Measurements from ENCODE around the gene SYP.

SYP gene

GRCh38 chrX:49199906-49200771 is at the start of gene SYP:
TSS of gene SYP (minus strand) at chrX:49200193. CDS start at chrX:49200186, 7 bp downstream.
- peak; percentile 26 for DNase-seq (ENCODE audit: low read depth)

DNA sequence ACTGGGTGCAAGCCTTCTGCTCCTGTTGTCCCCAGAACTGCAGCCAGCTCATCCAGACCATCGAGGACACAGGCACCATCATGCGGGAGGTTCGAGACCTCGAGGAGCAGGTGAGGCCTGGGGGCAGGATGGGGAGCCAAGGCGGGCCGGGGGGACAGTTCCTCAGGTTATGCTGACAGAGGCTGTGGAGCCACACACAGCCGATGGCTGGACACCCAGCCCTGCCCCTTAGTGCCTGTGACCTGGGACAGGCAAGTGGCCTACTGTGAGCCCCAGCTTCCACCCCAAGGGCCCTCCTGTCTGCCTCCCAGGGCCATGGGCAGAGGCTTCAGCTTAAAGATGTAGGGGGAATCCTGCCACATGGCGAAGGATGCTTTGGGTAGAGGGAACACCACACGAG is 49.6 kb upstream of the SYP start:
- DNase-seq (ENCODE audit: low read depth) = no peak

DNA sequence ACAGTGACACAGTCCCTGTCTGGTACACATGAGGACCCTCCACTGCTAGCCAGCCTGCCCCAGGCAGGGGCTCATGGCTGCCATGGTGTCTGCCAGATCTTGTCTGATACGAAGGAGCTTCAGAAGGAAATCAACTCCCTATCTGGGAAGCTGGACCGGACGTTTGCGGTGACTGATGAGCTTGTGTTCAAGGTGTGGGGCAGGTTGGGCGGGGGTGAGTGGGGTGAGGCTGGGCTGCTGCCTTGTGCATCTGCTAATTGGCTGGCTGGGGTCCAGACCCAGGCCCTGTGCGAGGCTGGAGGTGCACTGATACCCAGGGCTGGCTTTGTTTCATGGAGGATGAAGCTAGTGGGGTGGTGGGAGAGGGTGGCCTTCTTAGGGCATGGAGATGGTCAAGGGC is 49.1 kb upstream of the SYP start:
- no peak for DNase-seq (ENCODE audit: low read depth)

DNA sequence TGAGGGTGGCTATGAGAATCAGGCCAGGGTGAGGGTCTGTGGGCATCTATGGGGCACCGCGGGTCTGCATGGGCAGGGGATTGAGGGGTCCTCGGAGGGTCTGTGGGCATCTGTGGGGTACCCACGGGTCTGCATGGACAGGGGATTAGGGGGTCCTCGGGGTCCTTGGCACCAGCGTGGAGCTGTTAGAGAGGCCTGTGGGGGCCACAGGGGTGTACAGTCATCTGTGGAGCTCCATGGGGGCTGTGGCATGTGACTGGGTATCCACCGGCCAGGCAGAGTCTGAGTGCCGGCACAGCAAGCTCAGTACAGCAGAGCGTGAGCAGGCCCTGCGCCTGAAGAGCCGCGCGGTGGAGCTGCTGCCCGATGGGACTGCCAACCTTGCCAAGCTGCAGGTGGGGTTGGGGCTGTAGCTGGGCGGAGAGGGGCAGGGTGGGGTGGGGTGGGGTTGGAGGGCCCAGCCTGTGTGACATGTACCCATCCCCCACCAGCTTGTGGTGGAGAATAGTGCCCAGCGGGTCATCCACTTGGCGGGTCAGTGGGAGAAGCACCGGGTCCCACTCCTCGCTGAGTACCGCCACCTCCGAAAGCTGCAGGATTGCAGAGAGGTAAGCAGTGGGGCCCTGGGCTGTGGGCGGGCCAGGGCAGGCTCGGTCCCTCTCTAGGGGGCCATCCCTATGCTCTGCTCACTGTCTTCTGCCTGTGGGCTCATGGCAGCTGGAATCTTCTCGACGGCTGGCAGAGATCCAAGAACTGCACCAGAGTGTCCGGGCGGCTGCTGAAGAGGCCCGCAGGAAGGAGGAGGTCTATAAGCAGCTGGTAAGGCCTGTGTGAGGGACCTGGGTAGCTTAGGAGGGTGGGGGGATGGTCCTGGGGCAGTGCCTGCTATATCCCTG is 48.2 kb upstream of the SYP start:
- no peak for DNase-seq (ENCODE audit: low read depth)

DNA sequence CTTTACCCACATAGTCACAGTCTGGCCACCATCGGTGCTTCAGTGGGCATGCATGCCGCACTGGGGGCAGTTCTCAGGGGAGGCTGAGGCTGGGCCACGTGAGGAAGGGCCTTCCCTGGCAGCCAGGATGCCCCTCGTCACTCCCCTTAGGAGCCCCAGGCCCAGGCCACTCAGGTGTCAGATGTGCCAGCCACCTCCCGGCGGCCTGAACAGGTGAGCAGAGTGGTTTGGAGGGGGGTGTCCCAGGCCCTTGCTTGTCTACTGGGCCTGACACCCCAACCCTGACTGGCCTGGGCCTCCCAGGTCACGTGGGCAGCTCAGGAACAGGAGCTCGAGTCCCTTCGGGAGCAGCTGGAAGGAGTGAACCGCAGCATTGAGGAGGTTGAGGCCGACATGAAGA is 47.4 kb upstream of the SYP start:
- DNase-seq (ENCODE audit: low read depth) = no peak

DNA sequence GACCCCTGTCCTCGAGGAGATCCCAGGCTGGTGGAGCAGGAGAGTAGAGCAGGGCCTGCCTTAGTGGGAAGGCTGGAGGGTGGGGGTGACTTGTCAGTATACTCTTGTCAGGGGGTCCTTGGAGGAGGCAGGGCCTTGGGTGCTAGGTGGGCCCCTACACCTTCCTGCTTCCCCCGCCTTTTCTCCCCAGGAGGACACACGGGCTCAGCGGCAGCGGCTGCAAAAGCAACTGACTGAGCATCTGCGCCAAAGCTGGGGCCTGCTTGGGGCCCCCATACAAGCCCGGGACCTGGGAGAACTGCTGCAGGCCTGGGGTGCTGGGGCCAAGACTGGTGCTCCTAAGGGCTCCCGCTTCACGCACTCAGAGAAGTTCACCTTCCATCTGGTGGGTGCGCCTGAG is 46.5 kb upstream of the SYP start:
- DNase-seq (ENCODE audit: low read depth) = no peak

GRCh38 chrX:49244207-49244606 is 44.2 kb upstream of the SYP start:
- no peak for DNase-seq (ENCODE audit: low read depth)

DNA sequence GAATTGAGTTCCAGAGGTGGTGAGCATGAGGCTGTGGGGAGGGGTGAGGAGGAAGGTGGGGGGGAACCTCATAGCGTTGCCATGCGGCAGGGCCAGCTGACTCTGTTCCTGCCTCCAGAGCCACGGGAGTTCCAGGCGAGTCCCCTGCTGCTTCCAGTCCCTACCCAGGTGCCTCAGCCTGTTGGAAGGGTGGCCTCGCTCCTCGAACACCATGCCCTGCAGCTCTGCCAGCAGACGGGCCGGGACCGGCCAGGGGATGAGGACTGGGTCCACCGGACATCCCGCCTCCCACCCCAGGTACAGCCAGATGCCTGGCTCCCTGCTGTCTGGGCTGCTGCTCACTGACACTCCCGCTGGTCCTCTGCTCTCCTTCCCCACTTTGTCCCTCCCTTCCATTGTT is 43.2 kb upstream of the SYP start:
- no peak for DNase-seq (ENCODE audit: low read depth)

- no peak for DNase-seq (ENCODE audit: low read depth)
Observed at GRCh38 chrX:49242545-49243066, 42.6 kb upstream of the SYP start.

DNA sequence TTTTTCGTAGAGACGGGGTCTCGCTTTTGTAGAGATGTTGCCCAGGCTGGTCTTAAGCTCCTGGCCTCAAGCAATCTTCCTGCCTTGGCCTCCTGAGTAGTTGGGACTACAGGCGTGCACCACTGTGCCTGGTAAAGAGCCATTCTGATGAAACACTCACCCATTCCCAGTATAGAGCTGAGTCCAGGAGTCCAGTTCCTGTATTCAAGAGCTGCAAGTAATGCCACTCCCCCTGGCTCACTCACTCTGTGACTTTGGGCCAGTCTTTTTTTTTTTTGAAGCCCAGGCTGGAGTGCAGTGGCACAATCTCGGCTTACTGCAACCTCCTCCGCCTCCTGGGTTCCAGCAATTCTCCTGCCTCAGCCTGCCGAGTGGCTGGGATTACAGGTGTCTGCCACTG is 38.7 kb upstream of the SYP start:
- no peak for DNase-seq (ENCODE audit: low read depth)

DNA sequence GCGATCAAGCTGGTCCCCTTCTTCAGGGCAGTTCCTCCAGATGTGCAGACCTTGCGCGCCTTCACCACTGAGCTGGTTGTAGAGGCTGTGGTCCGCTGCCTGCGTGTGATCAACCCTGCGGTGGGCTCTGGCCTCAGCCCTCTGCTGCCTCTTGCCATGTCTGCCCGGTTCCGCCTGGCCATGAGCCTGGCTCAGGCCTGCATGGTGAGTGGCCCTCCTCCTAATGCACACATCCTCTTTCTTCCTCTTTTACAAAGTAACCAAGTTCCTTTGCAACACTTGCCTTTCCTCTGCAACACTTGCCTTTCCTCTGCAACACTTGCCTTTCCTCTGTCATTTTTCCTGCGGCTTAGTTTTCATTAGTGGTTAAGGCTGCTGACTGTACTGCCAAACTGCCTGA is 37.1 kb upstream of the SYP start:
- DNase-seq (ENCODE audit: low read depth) = no peak

DNA sequence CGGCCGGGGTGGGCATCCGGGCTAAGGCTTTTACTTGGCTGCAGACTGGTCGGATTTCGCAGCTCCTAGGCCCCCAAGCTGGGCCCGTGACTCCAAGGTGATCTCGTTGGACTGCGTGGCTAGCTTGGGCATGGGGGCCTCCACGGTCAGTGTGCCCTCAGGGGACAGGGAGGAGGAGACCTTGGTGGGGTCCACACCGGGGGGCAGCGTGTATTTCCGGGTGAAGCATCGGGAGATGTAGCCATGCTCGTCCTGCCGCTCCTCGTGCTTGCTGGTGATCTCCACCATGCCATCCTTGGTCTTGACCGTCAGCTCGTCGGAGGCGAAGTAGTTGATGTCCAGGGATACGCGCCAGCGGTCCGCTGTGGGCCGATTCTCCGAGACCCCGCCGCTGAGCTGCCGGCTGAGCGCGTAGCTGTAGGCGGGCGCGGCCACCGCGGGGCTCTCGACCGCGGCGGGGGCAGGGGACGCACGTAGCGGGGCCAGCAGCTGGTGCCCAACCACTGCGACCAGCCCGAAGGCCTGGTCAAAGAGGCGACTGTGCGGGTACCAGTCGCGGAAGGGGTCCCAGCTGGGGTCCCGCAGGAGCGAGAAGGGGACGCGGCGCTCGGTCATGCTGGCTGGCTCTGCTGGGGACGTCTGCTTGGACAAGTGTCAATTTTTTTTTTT is 34.0 kb upstream of the SYP start:
- no peak for DNase-seq (ENCODE audit: low read depth)

DNA sequence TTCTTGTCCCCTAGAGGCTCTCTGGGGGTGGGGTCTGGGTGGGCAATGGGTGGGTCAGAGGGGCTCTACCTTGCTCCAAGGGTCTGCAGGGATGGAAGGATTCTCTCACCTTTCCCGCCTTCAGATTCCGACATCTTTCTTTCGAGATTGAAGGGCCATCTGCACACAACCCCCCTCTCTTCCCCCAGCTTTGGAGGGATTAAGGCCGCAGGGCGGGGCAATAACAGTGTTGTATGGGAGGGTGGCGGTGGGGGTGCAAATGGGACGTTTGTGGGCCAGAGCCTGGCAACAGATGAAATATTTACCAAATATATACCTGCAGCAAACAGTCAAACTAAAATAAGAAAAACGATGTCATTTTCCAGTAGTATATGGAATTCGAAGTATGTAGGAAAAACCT is 33.2 kb upstream of the SYP start, which contains the start of gene CACNA1F:
Gene CACNA1F (minus strand): TSS at position 165 of the 400 bp plus-strand sequence. CDS start 31 bp downstream, at position 134.
- DNase-seq (ENCODE audit: low read depth) = no peak

DNA sequence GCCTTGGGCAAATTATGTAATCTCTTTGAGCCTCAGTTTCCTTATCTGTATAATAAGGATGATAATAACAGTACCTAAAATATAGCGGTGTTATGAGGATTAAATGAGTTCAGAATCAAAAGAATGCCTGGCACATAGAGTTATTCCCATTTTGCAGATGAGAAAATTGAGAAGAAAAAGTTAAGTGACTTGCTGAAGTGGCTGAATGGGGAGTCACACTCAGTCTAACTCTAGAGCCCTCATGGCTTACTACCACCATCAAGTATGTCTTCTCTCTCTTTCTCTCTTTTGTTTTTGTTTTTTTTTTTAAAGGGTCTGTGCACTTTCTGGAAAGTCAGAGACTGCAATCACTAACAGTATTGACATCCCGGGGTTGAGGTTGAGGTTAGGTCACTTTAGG is 32.5 kb upstream of the SYP start:
- DNase-seq (ENCODE audit: low read depth) = no peak

GRCh38 chrX:49231333-49232000 is 31.5 kb upstream of the SYP start:
- DNase-seq (ENCODE audit: low read depth) = no peak

- DNase-seq (ENCODE audit: low read depth) = no peak
Observed at GRCh38 chrX:49230500-49231232, 30.7 kb upstream of the SYP start.

GRCh38 chrX:49228185-49228584 is 28.2 kb upstream of the SYP start:
- DNase-seq (ENCODE audit: low read depth) = no peak

GRCh38 chrX:49227726-49228125 is 27.7 kb upstream of the SYP start:
- DNase-seq (ENCODE audit: low read depth) = no peak

DNA sequence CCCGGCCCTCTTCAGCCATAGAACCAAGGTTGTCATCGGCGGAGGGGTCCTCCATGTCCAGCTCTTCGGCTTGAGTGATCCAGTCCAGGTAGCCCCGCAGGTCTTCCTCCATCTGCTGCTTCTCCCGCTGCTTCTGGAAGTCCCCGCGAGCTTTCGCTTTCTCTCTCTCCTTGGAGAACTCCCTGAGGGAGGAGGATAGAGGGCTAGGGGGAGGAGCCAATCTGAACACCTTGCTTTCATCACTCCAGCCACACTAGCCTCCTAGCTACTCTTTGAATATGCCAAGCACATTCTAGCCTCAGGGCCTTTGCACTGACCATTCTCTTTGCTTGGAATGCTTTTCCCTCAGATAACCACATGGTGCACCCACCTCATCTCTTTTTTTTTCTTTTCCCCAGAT is 27.0 kb upstream of the SYP start:
- no peak for DNase-seq (ENCODE audit: low read depth)

DNA sequence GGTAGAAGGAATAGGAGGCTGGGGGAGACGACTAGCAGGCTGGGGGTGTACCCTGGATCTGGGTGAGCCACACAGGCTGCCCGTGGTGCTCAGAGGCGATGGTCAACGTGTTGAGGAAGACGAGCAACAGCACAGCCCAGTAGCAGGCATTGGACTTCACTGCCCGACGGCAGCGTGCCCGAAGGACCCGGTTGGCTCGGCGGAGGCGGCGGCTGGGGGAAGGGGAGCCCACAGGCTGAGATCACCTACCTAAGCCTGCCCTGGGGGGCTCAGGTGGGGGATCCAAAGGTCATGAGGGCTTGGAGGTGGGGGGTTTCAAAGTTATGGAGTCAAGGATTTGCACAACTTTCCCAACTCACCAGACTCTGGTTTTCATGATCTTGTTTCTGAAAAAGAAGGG is 25.9 kb upstream of the SYP start:
- DNase-seq (ENCODE audit: low read depth) = no peak

GRCh38 chrX:49221868-49222267 is 21.9 kb upstream of the SYP start:
- DNase-seq (ENCODE audit: low read depth) = no peak
